PC-9 (cell line): ENCODE data around the gene CNKSR1.

ENCODE experiments used
- CTCF ChIP-seq: fragments of 200-600 bp; sonication (generic); conservative IDR thresholded peaks from 2 replicates; pipeline ENCODE4 v1.6.1; 2017; ENCODE audit warnings: mixed run types, antibody characterized with exemption, mild to moderate bottlenecking, moderate library complexity
- EZH2 ChIP-seq: fragments of 200-600 bp; sonication (generic); IDR thresholded peaks from 2 replicates; pipeline ENCODE4 v1.8.0; 2017; ENCODE audit warnings: antibody characterized with exemption, low read depth

DNA sequence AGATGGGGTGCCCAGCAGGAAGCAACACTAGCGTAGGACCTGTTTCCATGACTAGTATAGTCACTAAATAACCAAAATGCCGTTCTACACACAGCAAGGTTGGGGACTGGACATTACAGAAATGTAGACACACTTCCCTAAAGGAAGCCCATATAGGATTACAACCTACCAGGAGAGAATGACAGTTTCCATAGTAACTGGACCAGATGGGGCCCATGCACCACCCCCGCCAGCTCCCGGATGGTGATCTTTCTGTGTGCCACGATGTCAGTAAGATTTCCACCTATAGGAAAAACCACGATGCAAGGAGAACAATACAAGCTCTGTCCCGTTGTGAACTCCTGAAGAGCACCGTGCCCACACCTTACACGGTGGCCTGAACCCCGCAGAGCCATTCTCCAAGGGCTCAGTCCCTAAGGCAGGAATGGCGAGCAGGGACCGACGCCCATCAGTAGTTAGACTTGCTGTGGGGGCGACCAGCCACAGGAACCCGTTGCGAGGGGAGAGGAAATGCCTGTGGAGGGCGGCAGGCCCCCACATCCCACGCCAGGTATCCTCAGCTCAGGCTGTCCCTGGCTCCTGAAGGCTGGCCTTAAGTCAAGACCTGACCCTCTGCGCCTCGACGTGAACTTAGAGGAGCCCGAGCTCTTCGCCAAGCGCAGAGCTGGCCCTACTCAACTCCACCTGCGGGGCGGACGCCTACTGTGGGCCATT lies 43.1 kb downstream of the CNKSR1 start:
- no peak for TF ChIP-seq CTCF
- no peak for TF ChIP-seq EZH2
